GM19043 (cell line): ENCODE measurements around the gene AUP1.
"Not testable (repeated sequence)": the region's sequence is repeated elsewhere in the genome, so short reads cannot be mapped to it uniquely, and the experiment has no call there.

ENCODE experiments used
- ATAC-seq: cut with Tn5 transposase; IDR thresholded peaks from one replicate; pipeline ENCODE4 v1.9.1; 2021; ENCODE audit warnings: low read depth; ENCODE audit not compliant: unreplicated experiment

Gene AUP1

GRCh38 chr2:74529357-74530238 lies at the start of gene AUP1, which contains the start of gene HTRA2:
Gene AUP1, minus strand, starts transcription at chr2:74529706. Its CDS starts 77 bp downstream, at chr2:74529629.
Gene HTRA2, plus strand, starts transcription at chr2:74529933. Its CDS starts 74 bp downstream, at chr2:74530007.
- peak; percentile 86 for ATAC-seq

- no peak for ATAC-seq
Measured at GRCh38 chr2:74578408-74578807, 48.9 kb upstream of the AUP1 start.

- no peak for ATAC-seq
Measured at GRCh38 chr2:74577448-74577847, 47.9 kb upstream of the AUP1 start.

GRCh38 chr2:74576863-74577229 lies 47.3 kb upstream of the AUP1 start:
- no peak for ATAC-seq

- no peak for ATAC-seq
Measured at GRCh38 chr2:74576211-74576862, 46.8 kb upstream of the AUP1 start.

- ATAC-seq: no peak
Measured at GRCh38 chr2:74575320-74575719, 45.8 kb upstream of the AUP1 start.

- ATAC-seq: peak; percentile 42
Measured at GRCh38 chr2:74573747-74574562, 44.4 kb upstream of the AUP1 start.

GRCh38 chr2:74572178-74572925 lies 42.8 kb upstream of the AUP1 start:
- ATAC-seq: no peak

GRCh38 chr2:74571058-74571457 lies 41.6 kb upstream of the AUP1 start:
- ATAC-seq: peak; percentile 58

- ATAC-seq: no peak
Measured at GRCh38 chr2:74569686-74570085, 40.2 kb upstream of the AUP1 start.

GRCh38 chr2:74567881-74568280 lies 38.4 kb upstream of the AUP1 start:
- no peak for ATAC-seq

- no peak for ATAC-seq
Measured at GRCh38 chr2:74566754-74567085, 37.2 kb upstream of the AUP1 start.

GRCh38 chr2:74566076-74566753 lies 36.7 kb upstream of the AUP1 start:
- ATAC-seq: no peak

- no peak for ATAC-seq
Measured at GRCh38 chr2:74564222-74564621, 34.7 kb upstream of the AUP1 start.

- no peak for ATAC-seq
Measured at GRCh38 chr2:74562126-74562775, 32.7 kb upstream of the AUP1 start.

- not testable (repeated sequence) for ATAC-seq
Measured at GRCh38 chr2:74561022-74561421, 31.5 kb upstream of the AUP1 start.

- no peak for ATAC-seq
Measured at GRCh38 chr2:74560591-74560990, 31.1 kb upstream of the AUP1 start.

GRCh38 chr2:74559912-74560311 lies 30.4 kb upstream of the AUP1 start:
- ATAC-seq: no peak
